ENCODE results near the gene DCDC1. TPM values are rescaled to one million over a fixed set of nuclear protein-coding genes. Genes with fewer than 3 reads are reported as not detected.

Gene DCDC1
- polyA plus RNA-seq, 2 of the 4 experiments (the other 2 are of a cell fraction), result 2.8 to 9.5 TPM

DNA sequence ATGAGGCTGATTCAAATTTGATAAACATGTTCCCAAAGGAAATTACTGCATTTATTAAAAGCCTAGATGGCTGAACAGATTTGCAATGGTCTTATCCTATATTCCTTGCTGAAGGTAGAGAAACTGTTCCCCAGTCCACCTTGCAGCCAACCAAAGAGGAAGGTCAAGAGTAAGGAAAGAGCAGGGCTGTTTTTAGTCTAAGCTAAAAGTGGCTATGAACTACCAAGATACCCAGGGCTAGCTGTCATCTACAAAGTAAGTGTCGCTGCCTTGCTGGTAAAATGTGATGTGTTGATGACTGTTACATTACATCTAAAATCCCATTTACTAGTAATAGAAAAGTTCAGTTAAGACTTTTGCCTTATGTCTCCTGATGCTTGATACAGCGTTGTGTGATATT, 493.3 kb downstream of the DCDC1 start:
- 81% methylated on average over 2 of the region's 2 CpGs for WGBS (ENCODE audit: missing lambda C conversion rate)
- Histone ChIP-seq H3K27ac (no peak overlapping the region), H3K4me2 (no peak overlapping the region), H3K9me3 (no peaks in the 10 kb centered on the region), H3K4me3 (no peak overlapping the region), H3K4me1 (no peaks in the 10 kb centered on the region)
- ChIA-PET POLR2A (no interaction called here), CTCF (interaction anchor here (1.0 to 1.1 kb wide), 2 partner anchors 10 to 44 kb away, joined by 3 read pairs; no protein-coding TSS in a partner anchor)
- TF ChIP-seq, protein P1, sequence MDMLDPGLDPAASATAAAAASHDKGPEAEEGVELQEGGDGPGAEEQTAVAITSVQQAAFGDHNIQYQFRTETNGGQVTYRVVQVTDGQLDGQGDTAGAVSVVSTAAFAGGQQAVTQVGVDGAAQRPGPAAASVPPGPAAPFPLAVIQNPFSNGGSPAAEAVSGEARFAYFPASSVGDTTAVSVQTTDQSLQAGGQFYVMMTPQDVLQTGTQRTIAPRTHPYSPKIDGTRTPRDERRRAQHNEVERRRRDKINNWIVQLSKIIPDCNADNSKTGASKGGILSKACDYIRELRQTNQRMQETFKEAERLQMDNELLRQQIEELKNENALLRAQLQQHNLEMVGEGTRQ (IDR thresholded peaks at IDR 0.05), result no peak
- TF ChIP-seq ZNF302 (CRISPR knock-in tag; IDR thresholded peaks at IDR 0.05) (no peak), CEBPB (IDR thresholded peaks at IDR 0.05) (no peak), CBX8 (IDR thresholded peaks at IDR 0.05) (no peak), KDM1A (IDR thresholded peaks at IDR 0.05; ENCODE audit: low read depth) (no peak), JUN (IDR thresholded peaks at IDR 0.05) (no peak), MAFK (IDR thresholded peaks at IDR 0.05; ENCODE audit: partially characterized antibody) (no peak), HOXB13 (CRISPR knock-in tag; IDR thresholded peaks at IDR 0.05; ENCODE audit: low read depth) (no peak), HOXA7 (CRISPR knock-in tag; IDR thresholded peaks at IDR 0.05) (no peak), EHMT2 (IDR thresholded peaks at IDR 0.05; ENCODE audit: low read depth) (no peak), GATA3 (IDR thresholded peaks at IDR 0.05; ENCODE audit: borderline replicate concordance) (no peak), RNF2 (IDR thresholded peaks at IDR 0.05; ENCODE audit: borderline replicate concordance, low read depth) (no peak), MYC (IDR thresholded peaks at IDR 0.05; ENCODE audit: borderline replicate concordance, low read length) (no peak), SMC3 (IDR thresholded peaks at IDR 0.05) (no peak), RCOR1 (IDR thresholded peaks at IDR 0.05; ENCODE audit: low read depth, low read length) (no peak)
- TF ChIP-seq, protein P2, sequence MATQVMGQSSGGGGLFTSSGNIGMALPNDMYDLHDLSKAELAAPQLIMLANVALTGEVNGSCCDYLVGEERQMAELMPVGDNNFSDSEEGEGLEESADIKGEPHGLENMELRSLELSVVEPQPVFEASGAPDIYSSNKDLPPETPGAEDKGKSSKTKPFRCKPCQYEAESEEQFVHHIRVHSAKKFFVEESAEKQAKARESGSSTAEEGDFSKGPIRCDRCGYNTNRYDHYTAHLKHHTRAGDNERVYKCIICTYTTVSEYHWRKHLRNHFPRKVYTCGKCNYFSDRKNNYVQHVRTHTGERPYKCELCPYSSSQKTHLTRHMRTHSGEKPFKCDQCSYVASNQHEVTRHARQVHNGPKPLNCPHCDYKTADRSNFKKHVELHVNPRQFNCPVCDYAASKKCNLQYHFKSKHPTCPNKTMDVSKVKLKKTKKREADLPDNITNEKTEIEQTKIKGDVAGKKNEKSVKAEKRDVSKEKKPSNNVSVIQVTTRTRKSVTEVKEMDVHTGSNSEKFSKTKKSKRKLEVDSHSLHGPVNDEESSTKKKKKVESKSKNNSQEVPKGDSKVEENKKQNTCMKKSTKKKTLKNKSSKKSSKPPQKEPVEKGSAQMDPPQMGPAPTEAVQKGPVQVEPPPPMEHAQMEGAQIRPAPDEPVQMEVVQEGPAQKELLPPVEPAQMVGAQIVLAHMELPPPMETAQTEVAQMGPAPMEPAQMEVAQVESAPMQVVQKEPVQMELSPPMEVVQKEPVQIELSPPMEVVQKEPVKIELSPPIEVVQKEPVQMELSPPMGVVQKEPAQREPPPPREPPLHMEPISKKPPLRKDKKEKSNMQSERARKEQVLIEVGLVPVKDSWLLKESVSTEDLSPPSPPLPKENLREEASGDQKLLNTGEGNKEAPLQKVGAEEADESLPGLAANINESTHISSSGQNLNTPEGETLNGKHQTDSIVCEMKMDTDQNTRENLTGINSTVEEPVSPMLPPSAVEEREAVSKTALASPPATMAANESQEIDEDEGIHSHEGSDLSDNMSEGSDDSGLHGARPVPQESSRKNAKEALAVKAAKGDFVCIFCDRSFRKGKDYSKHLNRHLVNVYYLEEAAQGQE (IDR thresholded peaks at IDR 0.05), result no peak
- TF ChIP-seq, protein P3, sequence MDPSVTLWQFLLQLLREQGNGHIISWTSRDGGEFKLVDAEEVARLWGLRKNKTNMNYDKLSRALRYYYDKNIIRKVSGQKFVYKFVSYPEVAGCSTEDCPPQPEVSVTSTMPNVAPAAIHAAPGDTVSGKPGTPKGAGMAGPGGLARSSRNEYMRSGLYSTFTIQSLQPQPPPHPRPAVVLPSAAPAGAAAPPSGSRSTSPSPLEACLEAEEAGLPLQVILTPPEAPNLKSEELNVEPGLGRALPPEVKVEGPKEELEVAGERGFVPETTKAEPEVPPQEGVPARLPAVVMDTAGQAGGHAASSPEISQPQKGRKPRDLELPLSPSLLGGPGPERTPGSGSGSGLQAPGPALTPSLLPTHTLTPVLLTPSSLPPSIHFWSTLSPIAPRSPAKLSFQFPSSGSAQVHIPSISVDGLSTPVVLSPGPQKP (IDR thresholded peaks at IDR 0.05; ENCODE audit: low read depth, low read length), result no peak
- TF ChIP-seq, protein P4, sequence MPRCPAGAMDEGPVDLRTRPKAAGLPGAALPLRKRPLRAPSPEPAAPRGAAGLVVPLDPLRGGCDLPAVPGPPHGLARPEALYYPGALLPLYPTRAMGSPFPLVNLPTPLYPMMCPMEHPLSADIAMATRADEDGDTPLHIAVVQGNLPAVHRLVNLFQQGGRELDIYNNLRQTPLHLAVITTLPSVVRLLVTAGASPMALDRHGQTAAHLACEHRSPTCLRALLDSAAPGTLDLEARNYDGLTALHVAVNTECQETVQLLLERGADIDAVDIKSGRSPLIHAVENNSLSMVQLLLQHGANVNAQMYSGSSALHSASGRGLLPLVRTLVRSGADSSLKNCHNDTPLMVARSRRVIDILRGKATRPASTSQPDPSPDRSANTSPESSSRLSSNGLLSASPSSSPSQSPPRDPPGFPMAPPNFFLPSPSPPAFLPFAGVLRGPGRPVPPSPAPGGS (IDR thresholded peaks at IDR 0.05), result no peak
- no peak for FAIRE-seq
- DNase-seq (ENCODE audit: low read depth in 1 of 2, low spot score in 1 of 2), result no peak
- no peak for ATAC-seq

DNA sequence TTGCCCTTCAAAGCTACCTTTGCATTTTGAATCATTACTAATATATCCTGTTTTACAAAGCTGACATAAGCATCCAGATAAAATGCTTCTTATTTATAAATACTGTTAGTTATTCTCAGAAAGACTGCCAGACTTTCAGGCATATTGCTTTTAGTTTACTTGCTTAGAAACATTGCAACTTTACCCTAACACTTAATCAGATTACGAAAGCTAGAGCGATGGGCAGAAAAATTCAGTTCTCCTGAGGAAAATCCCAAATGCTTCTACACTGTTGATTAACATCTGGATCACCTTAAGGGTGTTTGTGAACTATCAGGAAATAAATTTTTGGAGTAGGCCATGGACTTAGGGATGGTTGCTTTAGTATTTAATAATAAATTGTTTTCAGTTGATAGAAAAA, 493.7 kb downstream of the DCDC1 start:
- Histone ChIP-seq H3K4me2 (no peak overlapping the region), H3K4me1 (no peaks in the 10 kb centered on the region), H3K9me3 (no peaks in the 10 kb centered on the region), H3K27ac (no peak overlapping the region), H3K4me3 (no peak overlapping the region)
- ChIA-PET POLR2A (no interaction called here), CTCF (interaction anchor here (0.6 to 1.1 kb wide), 3 partner anchors 10 to 275 kb away, joined by 3 read pairs; no protein-coding TSS in a partner anchor)
- no peak for DNase-seq (ENCODE audit: low read depth in 1 of 2, low spot score in 1 of 2)
- FAIRE-seq, result no peak
- WGBS (ENCODE audit: missing lambda C conversion rate), result 87% methylated on average over 2 of the region's 2 CpGs
- ATAC-seq, result no peak
- TF ChIP-seq RNF2 (IDR thresholded peaks at IDR 0.05; ENCODE audit: borderline replicate concordance, low read depth) (no peak), ZNF302 (CRISPR knock-in tag; IDR thresholded peaks at IDR 0.05) (no peak), HOXB5 (CRISPR knock-in tag; IDR thresholded peaks at IDR 0.05) (no peak), MAFK (IDR thresholded peaks at IDR 0.05; ENCODE audit: partially characterized antibody) (no peak), MAZ (IDR thresholded peaks at IDR 0.05; ENCODE audit: borderline replicate concordance, low read depth, low read length) (no peak), EHF (CRISPR knock-in tag; IDR thresholded peaks at IDR 0.05) (no peak), CHD4 (IDR thresholded peaks at IDR 0.05; ENCODE audit: borderline replicate concordance) (no peak), HOXA7 (CRISPR knock-in tag; IDR thresholded peaks at IDR 0.05) (no peak), EP300 (IDR thresholded peaks at IDR 0.05) (no peak), CEBPB (IDR thresholded peaks at IDR 0.05) (no peak), JUNB (IDR thresholded peaks at IDR 0.05) (no peak), ESRRA (IDR thresholded peaks at IDR 0.05; ENCODE audit: borderline replicate concordance, low read length) (no peak), KDM5A (IDR thresholded peaks at IDR 0.05) (no peak), TFCP2L1 (CRISPR knock-in tag; IDR thresholded peaks at IDR 0.05) (no peak)
- TF ChIP-seq, protein P5, sequence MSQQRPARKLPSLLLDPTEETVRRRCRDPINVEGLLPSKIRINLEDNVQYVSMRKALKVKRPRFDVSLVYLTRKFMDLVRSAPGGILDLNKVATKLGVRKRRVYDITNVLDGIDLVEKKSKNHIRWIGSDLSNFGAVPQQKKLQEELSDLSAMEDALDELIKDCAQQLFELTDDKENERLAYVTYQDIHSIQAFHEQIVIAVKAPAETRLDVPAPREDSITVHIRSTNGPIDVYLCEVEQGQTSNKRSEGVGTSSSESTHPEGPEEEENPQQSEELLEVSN (IDR thresholded peaks at IDR 0.05; ENCODE audit: borderline replicate concordance, low read depth), result no peak
- TF ChIP-seq, protein P6, sequence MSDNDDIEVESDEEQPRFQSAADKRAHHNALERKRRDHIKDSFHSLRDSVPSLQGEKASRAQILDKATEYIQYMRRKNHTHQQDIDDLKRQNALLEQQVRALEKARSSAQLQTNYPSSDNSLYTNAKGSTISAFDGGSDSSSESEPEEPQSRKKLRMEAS (IDR thresholded peaks at IDR 0.05), result no peak

Measured in A549 (cell line).